Keratinocyte (primary cell): ENCODE results near the gene ARMC10. TPM values are rescaled to one million over a fixed set of nuclear protein-coding genes. Genes with fewer than 3 reads are reported as not detected.

Experiments
- DNase-seq: peaks from one replicate; pipeline ENCODE4 v3.0.0-alpha.2; 2011; ENCODE audit warnings: low read depth, missing footprints, low spot score
- FAIRE-seq: peaks from 2 replicates; lab custom pipeline; 2011; peaks lifted over from hg19 to GRCh38; lab: Jason Lieb, UNC
- H2AFZ ChIP-seq: 2 replicates; pipeline ENCODE4 v1.6.0; 2012; ENCODE audit warnings: low read length, control low read depth, inconsistent platforms; ENCODE audit not compliant: control insufficient read depth
- H3K27ac ChIP-seq: 2 replicates; pipeline ENCODE4 v1.5.1; 2011; ENCODE audit warnings: low read length; ENCODE audit not compliant: control insufficient read depth, insufficient read depth
- H3K27me3 ChIP-seq: 3 replicates; pipeline ENCODE4 v1.6.0; 2011; ENCODE audit warnings: low read length; ENCODE audit not compliant: control insufficient read depth, insufficient read depth; ENCODE audit errors: extremely low read depth
- H3K36me3 ChIP-seq, 2 experiments: 2 replicates in 1 of 2; 3 replicates in 1 of 2; pipeline ENCODE4 v1.5.1; 2011; ENCODE audit warnings: low read length in 2 of 2, mild to moderate bottlenecking in 1 of 2; ENCODE audit not compliant: control insufficient read depth in 2 of 2, insufficient read depth in 2 of 2; ENCODE audit errors: extremely low read depth in 1 of 2
- H3K4me1 ChIP-seq: 3 replicates; pipeline ENCODE4 v1.5.1; 2011; ENCODE audit warnings: low read length; ENCODE audit not compliant: control insufficient read depth, insufficient read depth; ENCODE audit errors: extremely low read depth
- H3K4me2 ChIP-seq: 3 replicates; pipeline ENCODE4 v1.6.0; 2011; ENCODE audit warnings: low read depth, low read length; ENCODE audit not compliant: control insufficient read depth, insufficient read depth; ENCODE audit errors: extremely low read depth
- H3K4me3 ChIP-seq, 3 experiments: fragments of 200-600 bp in 1 of 3; sonication (generic) in 1 of 3; 2 replicates in 2 of 3; 3 replicates in 1 of 3; pipeline ENCODE4 v1.5.1; 2011 to 2016; ENCODE audit warnings: low read length in 3 of 3, mild to moderate bottlenecking in 3 of 3, control low read depth in 2 of 3, inconsistent platforms in 1 of 3, low read depth in 1 of 3, mixed read lengths in 1 of 3, mixed run types in 1 of 3, moderate library complexity in 1 of 3; ENCODE audit not compliant: control insufficient read depth in 2 of 3, insufficient read depth in 2 of 3; ENCODE audit errors: extremely low read depth in 1 of 3
- H3K79me2 ChIP-seq: 2 replicates; pipeline ENCODE4 v1.6.0; 2012; ENCODE audit warnings: low read length; ENCODE audit not compliant: control insufficient read depth, insufficient read depth
- H3K9ac ChIP-seq: 3 replicates; pipeline ENCODE4 v1.6.0; 2011; ENCODE audit warnings: low read length; ENCODE audit not compliant: control insufficient read depth, insufficient read depth; ENCODE audit errors: extremely low read depth
- H3K9me1 ChIP-seq: 3 replicates; pipeline ENCODE4 v1.6.0; 2011; ENCODE audit warnings: low read length; ENCODE audit not compliant: control insufficient read depth, insufficient read depth; ENCODE audit errors: extremely low read depth
- H3K9me3 ChIP-seq: 2 replicates; pipeline ENCODE4 v1.5.1; 2012; ENCODE audit warnings: low read depth, low read length; ENCODE audit not compliant: control insufficient read depth
- H4K20me1 ChIP-seq: 3 replicates; pipeline ENCODE4 v1.6.0; 2011; ENCODE audit warnings: low read length; ENCODE audit not compliant: control insufficient read depth, insufficient read depth; ENCODE audit errors: extremely low read depth
- CTCF ChIP-seq, 3 experiments: IDR thresholded peaks in 1 of 3; conservative IDR thresholded peaks in 1 of 3; optimal IDR thresholded peaks in 1 of 3; 2 replicates in 2 of 3; 3 replicates in 1 of 3; pipeline versions ENCODE3 to v1.5.1; 2011; ENCODE audit warnings: low read length in 3 of 3, mild to moderate bottlenecking in 3 of 3, moderate library complexity in 2 of 3, control low read depth in 1 of 3, inconsistent platforms in 1 of 3; ENCODE audit not compliant: insufficient read depth in 2 of 3; ENCODE audit errors: extremely low read depth in 1 of 3
- EZH2 ChIP-seq: IDR thresholded peaks from one replicate; pipeline ENCODE4 v1.6.1; 2012; ENCODE audit warnings: inconsistent platforms, mild to moderate bottlenecking, low read length, moderate library complexity
- dilution Hi-C: fragments of 300-500 bp; cut with MboI; formaldehyde crosslinking; loops from one replicate; pipeline ENCODE4 v1.7.0; 2020; ENCODE audit warnings: low sequenced_read_pairs; ENCODE audit not compliant: extremely low pct_ligation_motif_present
- polyA plus RNA-seq, 5 experiments: library from polyadenylated mRNA; depleted of rRNA in 3 of 5; stranded (reverse) in 3 of 5; stranded (forward) in 1 of 5; unstranded in 1 of 5; fragments of >200 nt; gene quantifications; 1 replicate in 1 of 5; 2 replicates in 3 of 5; 3 replicates in 1 of 5; pipeline versions ENCODE4 v1.2.1 to v1.2.3, GENCODE V29; 2011 to 2012; ENCODE audit warnings: missing spikeins in 2 of 5, low read depth in 1 of 5, low replicate concordance in 1 of 5

The ARMC10 gene
- polyA plus RNA-seq, 1 donor (not counting 4 experiments of a cell fraction or from before 2014, with no cell fraction given): 47.1 TPM

GRCh38 chr7:103120362-103120761 is 45.4 kb downstream of the ARMC10 start:
- Histone ChIP-seq H3K36me3 (peaks cover 0 to 2% of the 10 kb centered on the region in 2 experiments), H3K4me1 (no peaks in the 10 kb centered on the region), H3K27ac (no peak overlapping the region), H3K9me1 (no peaks in the 10 kb centered on the region), H4K20me1 (no peaks in the 10 kb centered on the region), H2AFZ (no peak overlapping the region), H3K9ac (no peak overlapping the region), H3K27me3 (no peaks in the 10 kb centered on the region), H3K9me3 (no peaks in the 10 kb centered on the region), H3K4me3 (no peak overlapping the region), H3K4me2 (no peak overlapping the region), H3K79me2 (no peaks in the 10 kb centered on the region)
- TF ChIP-seq CTCF (optimal IDR thresholded peaks at IDR 0.05 in 1 of 3, IDR thresholded peaks at IDR 0.05 in 1 of 3, conservative IDR thresholded peaks at IDR 0.05 in 1 of 3; ENCODE audit: extremely low read depth in 1 of 3, insufficient read depth in 2 of 3, low read length in 3 of 3) (no peak), EZH2 (no peak)
- no peak for FAIRE-seq
- dilution Hi-C loops: no loop called here
- no peak for DNase-seq

GRCh38 chr7:103121641-103122040 is 46.7 kb downstream of the ARMC10 start:
- no peaks in the 10 kb centered on the region for H3K27me3 ChIP-seq
- H3K9ac ChIP-seq: no peak overlapping the region
- H3K4me3 ChIP-seq: no peak overlapping the region
- no peaks in the 10 kb centered on the region for H4K20me1 ChIP-seq
- no peak overlapping the region for H3K4me2 ChIP-seq
- TF ChIP-seq CTCF (optimal IDR thresholded peaks at IDR 0.05 in 1 of 3, IDR thresholded peaks at IDR 0.05 in 1 of 3, conservative IDR thresholded peaks at IDR 0.05 in 1 of 3; ENCODE audit: extremely low read depth in 1 of 3, insufficient read depth in 2 of 3, low read length in 3 of 3): no peak
- TF ChIP-seq EZH2: no peak
- DNase-seq: no peak
- H3K9me3 ChIP-seq: no peaks in the 10 kb centered on the region
- H3K36me3 ChIP-seq: peaks cover 0 to 2% of the 10 kb centered on the region in 2 experiments
- H2AFZ ChIP-seq: no peak overlapping the region
- no peaks in the 10 kb centered on the region for H3K4me1 ChIP-seq
- no peaks in the 10 kb centered on the region for H3K9me1 ChIP-seq
- H3K79me2 ChIP-seq: no peaks in the 10 kb centered on the region
- FAIRE-seq: no peak
- no peak overlapping the region for H3K27ac ChIP-seq
- dilution Hi-C loops: no loop called here
